Stimulated activated CD4-positive, alpha-beta T cell treated with anti-CD3 and anti-CD28 coated beads, Interleukin-12 subunit alpha, Interleukin-12 subunit beta, amount 100 ng/mL, for 48 hours (primary cell): Measurements from ENCODE around the gene BTBD8.
"Not testable (repeated sequence)": the region's sequence is repeated elsewhere in the genome, so short reads cannot be mapped to it uniquely, and the experiment has no call there.

Experiments used
- DNase-seq, 3 donors: peaks; one replicate each; pipeline ENCODE4 v3.0.0-alpha.2; 2020; ENCODE audit warnings: low read depth in 2 of 3, low spot score in 1 of 3

The BTBD8 gene

GRCh38 chr1:92080128-92080985 lies at the start of gene BTBD8:
BTBD8 (plus strand) TSS chr1:92080345; CDS start chr1:92080572, 227 bp downstream.
- peak; percentile 62 to 78 (median 77) for DNase-seq

GRCh38 chr1:92030656-92031107 lies 49.5 kb upstream of the BTBD8 start:
- DNase-seq, result peak in 1 of 3 donors; percentile 2

GRCh38 chr1:92031281-92032110 lies 48.6 kb upstream of the BTBD8 start:
- no peak for DNase-seq

GRCh38 chr1:92037400-92037799 lies 42.7 kb upstream of the BTBD8 start:
- no peak for DNase-seq

- no peak for DNase-seq
These were observed 41.3 kb upstream of the BTBD8 start for GRCh38 chr1:92038695-92039346.

GRCh38 chr1:92040971-92041370 lies 39.2 kb upstream of the BTBD8 start:
- DNase-seq, result no peak

GRCh38 chr1:92043621-92044020 lies 36.5 kb upstream of the BTBD8 start:
- no peak for DNase-seq

GRCh38 chr1:92045766-92046495 lies 34.2 kb upstream of the BTBD8 start:
- no peak for DNase-seq

GRCh38 chr1:92051948-92052347 lies 28.2 kb upstream of the BTBD8 start:
- no peak for DNase-seq

- DNase-seq, result no peak
These were observed 15.1 kb upstream of the BTBD8 start for GRCh38 chr1:92065042-92065441.

GRCh38 chr1:92066321-92066720 lies 13.8 kb upstream of the BTBD8 start:
- DNase-seq, result no peak

- no peak for DNase-seq
These were observed 9.3 kb upstream of the BTBD8 start for GRCh38 chr1:92070892-92071291.

- not testable (repeated sequence) for DNase-seq
These were observed 5.7 kb upstream of the BTBD8 start for GRCh38 chr1:92074446-92074845.

- no peak for DNase-seq
These were observed 4.8 kb upstream of the BTBD8 start, which contains the start of gene SETSIP for GRCh38 chr1:92075311-92075710. SETSIP (minus strand) TSS chr1:92075411; CDS start chr1:92075411, 0 bp downstream.

GRCh38 chr1:92076363-92076762 lies 3.8 kb upstream of the BTBD8 start:
- DNase-seq, result no peak

- DNase-seq, result not testable (repeated sequence)
These were observed 2.1 kb upstream of the BTBD8 start for GRCh38 chr1:92078077-92078476.

GRCh38 chr1:92079441-92079840 lies 704 bp upstream of the BTBD8 start:
- no peak for DNase-seq

- DNase-seq, result no peak
These were observed 886 bp downstream of the BTBD8 start for GRCh38 chr1:92081031-92081430.

- DNase-seq, result no peak
These were observed 4.5 kb downstream of the BTBD8 start for GRCh38 chr1:92084651-92085050.

GRCh38 chr1:92085727-92086126 lies 5.6 kb downstream of the BTBD8 start:
- DNase-seq, result no peak

GRCh38 chr1:92087542-92087941 lies 7.4 kb downstream of the BTBD8 start:
- DNase-seq, result no peak
